Heart left ventricle (tissue), 16 donors: ENCODE data around the gene KRTAP5-9. TPM values are rescaled to one million over a fixed set of nuclear protein-coding genes. Genes with fewer than 3 reads are reported as not detected.
"Not testable (repeated sequence)": the region's sequence is repeated elsewhere in the genome, so short reads cannot be mapped to it uniquely, and the experiment has no call there.

Experiments used
- ATAC-seq, 4 donors: fragments of 200-7000 bp; cut with Tn5 transposase; one replicate each; pipeline ENCODE4 v1.9.1; 2020 to 2022; ENCODE audit warnings: moderate library complexity in 4 of 4, mild to moderate bottlenecking in 3 of 4, moderate number of reproducible peaks in 1 of 4
- DNase-seq, 5 donors: peaks; one replicate each; pipeline ENCODE4 v3.0.0-alpha.2; 2020
- H3K27ac ChIP-seq, 12 donors: fragments of 200-600 bp; sonication (generic) in 4 of 12; one replicate each; pipeline versions ENCODE4 v1.5.0 to v1.8.0; 2016 to 2022; ENCODE audit warnings: mild to moderate bottlenecking in 2 of 12
- H3K27me3 ChIP-seq, 9 donors: fragments of 200-600 bp; sonication (generic) in 2 of 9; one replicate each; pipeline versions ENCODE4 v1.5.1 to v1.8.0; 2016 to 2022; ENCODE audit warnings: mild to moderate bottlenecking in 3 of 9
- H3K36me3 ChIP-seq, 9 donors: fragments of 200-600 bp; sonication (generic) in 2 of 9; one replicate each; pipeline versions ENCODE4 v1.5.0 to v1.8.0; 2018 to 2022; ENCODE audit warnings: mild to moderate bottlenecking in 2 of 9
- H3K4me1 ChIP-seq, 12 donors: fragments of 200-600 bp; sonication (generic) in 4 of 12; one replicate each; pipeline versions ENCODE4 v1.5.0 to v1.8.0; 2016 to 2022; ENCODE audit warnings: mild to moderate bottlenecking in 3 of 12
- H3K4me3 ChIP-seq, 12 donors: fragments of 200-600 bp; sonication (generic) in 4 of 12; one replicate each; pipeline versions ENCODE4 v1.5.0 to v1.8.0; 2017 to 2022; ENCODE audit warnings: mild to moderate bottlenecking in 9 of 12, moderate library complexity in 4 of 12
- H3K9me3 ChIP-seq, 12 donors: fragments of 200-600 bp; sonication (generic) in 4 of 12; one replicate each; pipeline versions ENCODE4 v1.5.0 to v1.8.0; 2016 to 2022; ENCODE audit warnings: mild to moderate bottlenecking in 1 of 12
- POLR2A ChIP-seq, 2 donors: fragments of 450-650 bp; IDR thresholded peaks; one replicate each; pipeline ENCODE4 v1.6.1; 2017; ENCODE audit warnings: antibody characterized with exemption in 2 of 2, mild to moderate bottlenecking in 2 of 2, moderate library complexity in 2 of 2
- WGBS, 4 donors: extraction: QIAGEN DNeasy Blood & Tissue Kit in 2 of 4; methylation state at CpG; one replicate each; pipeline versions ENCODE4 v1.1.5 to v1.1.7; 2013 to 2018; 5-methylcytosine and 5-hydroxymethylcytosine counted together
- intact Hi-C, 10 donors: fragments of 100-400 bp; cut with DNase I; formaldehyde crosslinking; loops; one replicate each; pipeline versions ENCODE4 v1.11.1 to v1.14.2; 2022
- polyA plus RNA-seq, 2 donors: library from polyadenylated mRNA; stranded (reverse); fragments of 200-250 nt; gene quantifications; one replicate each; pipeline ENCODE4 v1.2.3, GENCODE V29; 2013
- total RNA-seq, 9 donors: library from RNA; depleted of rRNA in 2 of 9; stranded (reverse); fragments of >200 nt in 2 of 9; fragmentation: NEBNext Ultra II Directional in 3 of 9; extraction: Animal tissue kit (Norgen Biotek cat#: 25700) in 3 of 9; gene quantifications; one replicate each; pipeline versions ENCODE4 v1.1.0 to v1.2.4, GENCODE V29; 2016 to 2023
- TF ChIP-seq, protein P1 (sequence below), 12 donors: fragments of 200-600 bp; sonication (generic) in 4 of 12; IDR thresholded peaks; one replicate each; pipeline versions ENCODE4 v1.5.0 to v1.8.0; 2018 to 2022; ENCODE audit warnings: antibody characterized with exemption in 12 of 12, mild to moderate bottlenecking in 5 of 12
- donor health status: ischemic (EF 13 %, LVEDD 7.1; RV severe dilation, severe dysfunction).
- donor health status: healthy with polysubstance abuse.
- donor health status: DM: no; HTN: yes; CAD: no.
- donor health status: DM: no; HTN: no; CAD: no.
- donor health status: ischemic (EF 25% LVEDD 6.9; RV normal size, moderate dysfunction).
- donor health status: ischemic (EF 25% LVEDD 5.7; RV mildly dilated, moderate dysfunction).
- donor health status: healthy.
- donor health status: DM: yes; HTN: yes; CAD: no.
- donor health status: ischemic (EF 35%, LVEDD 5.7; RV mildly dilated, moderate dysfunction).
- donor health status: nonischemic (EF 11% LVEDD 7.7; RV severe dilation, severe dysfunction).
- donor health status: DM: yes; HTN: yes; CAD: no.
- donor health status: PGD.
- donor health status: ischemic (EF 29% LVEDD 5.4; RV normal size, mild dysfunction).
- donor health status: nonischemic (EF 23%, LVEDD 6.1; RV moderate dilation, normal function).

KRTAP5-9 gene
- total and polyA plus RNA-seq, 11 donors, result not detected

GRCh38 chr11:71566081-71566620 lies 17.9 kb downstream of the KRTAP5-9 start:
- no peak for TF ChIP-seq POLR2A (IDR thresholded peaks at IDR 0.05)
- peaks cover 0 to 37% (median 8%) of the 10 kb centered on the region in 9 donors for H3K27me3 ChIP-seq
- intact Hi-C loops, result loop anchor here in 1 of 10 donors (10.0 kb wide), 1 partner anchor 61 kb away; no protein-coding TSS in a partner anchor
- H3K36me3 ChIP-seq, result no peaks in the 10 kb centered on the region
- H3K27ac ChIP-seq, result no peak overlapping the region
- no peak overlapping the region for H3K4me3 ChIP-seq
- WGBS, 4 donors, result 62 to 72% (median 68%) methylated on average over 9 to 10 of the region's 10 CpGs
- ATAC-seq (no peak), DNase-seq (no peak)
- peaks cover 0 to 2% (median 0%) of the 10 kb centered on the region in 12 donors for H3K9me3 ChIP-seq
- H3K4me1 ChIP-seq, result no peaks in the 10 kb centered on the region

- intact Hi-C loops, result loop anchor here in 1 of 10 donors (10.0 kb wide), 1 partner anchor 62 kb away; no protein-coding TSS in a partner anchor
- not testable (repeated sequence) for H3K9me3 ChIP-seq, H3K36me3 ChIP-seq, H3K4me1 ChIP-seq, DNase-seq, H3K4me3 ChIP-seq, H3K27ac ChIP-seq
- WGBS, 4 donors, result 43 to 60% (median 52%) methylated on average over 16 to 21 of the region's 21 CpGs
- H3K27me3 ChIP-seq, result peaks cover 0 to 39% (median 8%) of the 10 kb centered on the region in 9 donors
- peak in 1 of 4 donors; percentile 14 for ATAC-seq
These were observed 18.7 kb downstream of the KRTAP5-9 start for GRCh38 chr11:71566626-71567599.

GRCh38 chr11:71567633-71568032 lies 19.4 kb downstream of the KRTAP5-9 start:
- H3K27me3 ChIP-seq, result peaks cover 0 to 44% (median 8%) of the 10 kb centered on the region in 9 donors
- WGBS, 4 donors, result 41 to 79% (median 69%) methylated on average over 7 to 8 of the region's 8 CpGs
- not testable (repeated sequence) for H3K4me1 ChIP-seq, H3K4me3 ChIP-seq, ATAC-seq, H3K9me3 ChIP-seq, H3K27ac ChIP-seq, H3K36me3 ChIP-seq, DNase-seq
- intact Hi-C loops, result loop anchor here in 1 of 10 donors (10.0 kb wide), 1 partner anchor 63 kb away; no protein-coding TSS in a partner anchor

DNA sequence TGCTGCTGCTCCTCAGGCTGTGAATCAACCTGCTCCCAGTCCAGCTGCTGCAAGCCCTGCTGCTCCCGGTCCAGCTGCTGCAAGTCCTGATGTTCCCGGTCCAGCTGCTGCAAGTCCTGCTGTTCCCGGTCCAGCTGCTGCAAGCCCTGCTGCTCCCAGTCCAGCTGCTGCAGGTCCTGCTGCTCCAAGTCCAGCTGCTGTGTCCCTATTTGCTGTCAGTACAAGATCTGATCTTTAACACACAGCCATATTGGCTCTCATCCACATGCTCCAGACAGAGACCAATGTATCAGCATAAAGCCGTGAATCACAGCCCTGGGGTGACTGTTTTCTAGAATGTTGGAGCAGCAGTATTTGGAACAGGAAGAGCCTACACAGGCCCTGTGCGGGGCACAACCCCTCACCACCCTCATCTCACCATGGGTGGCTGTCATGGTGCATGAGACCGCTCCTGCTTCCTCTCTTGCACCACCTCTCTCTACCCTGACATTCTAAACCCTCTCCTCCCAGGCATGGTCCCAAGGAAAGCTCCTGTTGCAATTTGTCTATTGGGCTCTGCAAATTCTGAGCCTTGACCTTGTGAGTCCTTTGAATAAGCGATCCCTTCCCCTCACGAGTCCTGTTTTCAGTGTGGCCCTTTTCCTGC lies 20.6 kb downstream of the KRTAP5-9 start:
- peaks cover 0 to 42% (median 5%) of the 10 kb centered on the region in 9 donors for H3K27me3 ChIP-seq
- H3K36me3 ChIP-seq, result no peaks in the 10 kb centered on the region
- no peak for DNase-seq
- H3K4me3 ChIP-seq, result no peak overlapping the region
- H3K4me1 ChIP-seq, result no peaks in the 10 kb centered on the region
- TF ChIP-seq, protein P1, sequence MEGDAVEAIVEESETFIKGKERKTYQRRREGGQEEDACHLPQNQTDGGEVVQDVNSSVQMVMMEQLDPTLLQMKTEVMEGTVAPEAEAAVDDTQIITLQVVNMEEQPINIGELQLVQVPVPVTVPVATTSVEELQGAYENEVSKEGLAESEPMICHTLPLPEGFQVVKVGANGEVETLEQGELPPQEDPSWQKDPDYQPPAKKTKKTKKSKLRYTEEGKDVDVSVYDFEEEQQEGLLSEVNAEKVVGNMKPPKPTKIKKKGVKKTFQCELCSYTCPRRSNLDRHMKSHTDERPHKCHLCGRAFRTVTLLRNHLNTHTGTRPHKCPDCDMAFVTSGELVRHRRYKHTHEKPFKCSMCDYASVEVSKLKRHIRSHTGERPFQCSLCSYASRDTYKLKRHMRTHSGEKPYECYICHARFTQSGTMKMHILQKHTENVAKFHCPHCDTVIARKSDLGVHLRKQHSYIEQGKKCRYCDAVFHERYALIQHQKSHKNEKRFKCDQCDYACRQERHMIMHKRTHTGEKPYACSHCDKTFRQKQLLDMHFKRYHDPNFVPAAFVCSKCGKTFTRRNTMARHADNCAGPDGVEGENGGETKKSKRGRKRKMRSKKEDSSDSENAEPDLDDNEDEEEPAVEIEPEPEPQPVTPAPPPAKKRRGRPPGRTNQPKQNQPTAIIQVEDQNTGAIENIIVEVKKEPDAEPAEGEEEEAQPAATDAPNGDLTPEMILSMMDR (IDR thresholded peaks at IDR 0.05), result no peak
- no peak for TF ChIP-seq POLR2A (IDR thresholded peaks at IDR 0.05)
- ATAC-seq, result peak in 2 of 4 donors; percentile 26 to 27
- intact Hi-C loops, result loop anchor here in 1 of 10 donors (10.0 kb wide), 1 partner anchor 64 kb away; no protein-coding TSS in a partner anchor
- H3K9me3 ChIP-seq, result no peaks in the 10 kb centered on the region
- WGBS, 4 donors, result 45 to 69% (median 58%) methylated on average over 8 of the region's 8 CpGs
- no peak overlapping the region for H3K27ac ChIP-seq

GRCh38 chr11:71571101-71571850 lies 23.1 kb downstream of the KRTAP5-9 start:
- 81 to 87% (median 85%) methylated on average over 34 to 37 of the region's 39 CpGs for WGBS, 4 donors
- H3K27ac ChIP-seq, H3K9me3 ChIP-seq, H3K36me3 ChIP-seq, intact Hi-C loops, ATAC-seq, H3K4me3 ChIP-seq, DNase-seq, H3K4me1 ChIP-seq: not testable (repeated sequence)
- H3K27me3 ChIP-seq, result peaks cover 0 to 40% (median 0%) of the 10 kb centered on the region in 9 donors
